LNCAP (cell line): ENCODE results near the gene RABGAP1.

Experiments
- CTCF ChIP-seq: fragments of 450-650 bp; IDR thresholded peaks from 2 replicates; pipeline ENCODE4 v1.5.1; 2017; ENCODE audit warnings: mild to moderate bottlenecking

Gene RABGAP1

GRCh38 chr9:123109540-123110279, 168.9 kb downstream of the RABGAP1 start:
- TF ChIP-seq CTCF: no peak

- no peak for TF ChIP-seq CTCF
Observed at GRCh38 chr9:123111427-123112014, 170.7 kb downstream of the RABGAP1 start.

- TF ChIP-seq CTCF: no peak
Observed at GRCh38 chr9:123112015-123112975, 171.5 kb downstream of the RABGAP1 start.

GRCh38 chr9:123113185-123113584, 172.4 kb downstream of the RABGAP1 start:
- TF ChIP-seq CTCF: no peak

GRCh38 chr9:123115146-123115913, 174.5 kb downstream of the RABGAP1 start:
- no peak for TF ChIP-seq CTCF

GRCh38 chr9:123116036-123116435, 175.2 kb downstream of the RABGAP1 start:
- no peak for TF ChIP-seq CTCF

- TF ChIP-seq CTCF: no peak
Observed at GRCh38 chr9:123119566-123119965, 178.7 kb downstream of the RABGAP1 start.
